WTC11 (cell line): Measurements from ENCODE around the gene FGFRL1. TPM values are rescaled to one million over a fixed set of nuclear protein-coding genes. Genes with fewer than 3 reads are reported as not detected.

Experiments
- ATAC-seq: fragments of 200-7000 bp; cut with Tn5 transposase; 2 replicates; pipeline ENCODE4 v1.10.0; 2021; ENCODE audit warnings: mild to moderate bottlenecking, moderate library complexity
- CTCF ChIA-PET: fragments of 300-600 bp; sonication (Branson Sonifier 250); formaldehyde crosslinking; loops from one replicate; lab custom pipeline; 2021; ENCODE audit warnings: antibody characterized with exemption; lab: Charles Lee
- POLR2A ChIA-PET: fragments of 350-600 bp; sonication (Branson Sonifier 250); formaldehyde crosslinking; loops from one replicate; lab custom pipeline; 2021; ENCODE audit warnings: antibody characterized with exemption; lab: Charles Lee
- DNase-seq: peaks from one replicate; pipeline ENCODE4 v3.0.0; 2021; ENCODE audit warnings: low spot score
- H3K27ac Mint-ChIP-seq: 2 replicates; pipeline ENCODE4 v1.8.0; 2021; ENCODE audit warnings: mixed read lengths
- H3K27me3 Mint-ChIP-seq: 2 replicates; pipeline ENCODE4 v1.8.0; 2021; ENCODE audit warnings: low read depth, mild to moderate bottlenecking, moderate library complexity, mixed read lengths
- H3K36me3 Mint-ChIP-seq: 2 replicates; pipeline ENCODE4 v1.8.0; 2021; ENCODE audit warnings: mixed read lengths
- H3K4me1 Mint-ChIP-seq: 2 replicates; pipeline ENCODE4 v1.8.0; 2022; ENCODE audit warnings: mixed read lengths
- H3K4me3 Mint-ChIP-seq: 2 replicates; pipeline ENCODE4 v1.8.0; 2021; ENCODE audit warnings: mild to moderate bottlenecking, moderate library complexity, mixed read lengths
- H3K9me3 Mint-ChIP-seq: 2 replicates; pipeline ENCODE4 v1.8.0; 2021; ENCODE audit warnings: mixed read lengths
- ATF1 ChIP-seq: sonication (generic); formaldehyde crosslinking; IDR thresholded peaks from 2 replicates; pipeline ENCODE4 v1.8.1; 2023; ENCODE audit warnings: mild to moderate bottlenecking, moderate library complexity, missing genetic modification reagents
- HMGA2 ChIP-seq: fragments of 250-450 bp; sonication (Bioruptor Pico); IDR thresholded peaks from 2 replicates; pipeline ENCODE4 v1.4.0; 2021; ENCODE audit warnings: mild to moderate bottlenecking, moderate library complexity
- KAT7 ChIP-seq: sonication (generic); formaldehyde crosslinking; IDR thresholded peaks from 2 replicates; pipeline ENCODE4 v1.8.1; 2023; ENCODE audit warnings: missing genetic modification reagents, mild to moderate bottlenecking, borderline replicate concordance
- MYBL2 ChIP-seq: sonication (generic); formaldehyde crosslinking; IDR thresholded peaks from 2 replicates; pipeline ENCODE4 v1.8.1; 2023; ENCODE audit warnings: mild to moderate bottlenecking, moderate library complexity, missing genetic modification reagents
- NR2C2 ChIP-seq: sonication (generic); formaldehyde crosslinking; IDR thresholded peaks from 2 replicates; pipeline ENCODE4 v1.8.0; 2022; ENCODE audit warnings: mild to moderate bottlenecking, missing genetic modification reagents
- RORB ChIP-seq: fragments of 250-450 bp; sonication (Bioruptor Pico); IDR thresholded peaks from 2 replicates; pipeline ENCODE4 v1.9.0; 2021; ENCODE audit warnings: mild to moderate bottlenecking
- TEAD4 ChIP-seq: sonication (generic); formaldehyde crosslinking; IDR thresholded peaks from 2 replicates; pipeline ENCODE4 v1.8.0; 2022; ENCODE audit warnings: mild to moderate bottlenecking, missing genetic modification reagents
- TP53 ChIP-seq: sonication (generic); formaldehyde crosslinking; IDR thresholded peaks from 2 replicates; pipeline ENCODE4 v1.8.1; 2023; ENCODE audit warnings: mild to moderate bottlenecking, missing genetic modification reagents
- total RNA-seq: library from RNA; stranded (reverse); gene quantifications from 3 replicates; pipeline ENCODE4 v1.2.3, GENCODE V29; 2021
- TF ChIP-seq, protein P1 (sequence below): sonication (generic); formaldehyde crosslinking; IDR thresholded peaks from 2 replicates; pipeline ENCODE4 v1.8.0; 2023; ENCODE audit warnings: missing genetic modification reagents, mild to moderate bottlenecking, borderline replicate concordance
- TF ChIP-seq, protein P2 (sequence below): sonication (generic); formaldehyde crosslinking; IDR thresholded peaks from 2 replicates; pipeline ENCODE4 v1.8.0; 2022; ENCODE audit warnings: mild to moderate bottlenecking, missing genetic modification reagents
- TF ChIP-seq, protein P3 (sequence below): sonication (generic); formaldehyde crosslinking; IDR thresholded peaks from 2 replicates; pipeline ENCODE4 v1.8.1; 2022; ENCODE audit warnings: low read depth, mild to moderate bottlenecking, moderate library complexity, missing genetic modification reagents, borderline replicate concordance
- TF ChIP-seq, protein P4 (sequence below): fragments of 250-450 bp; sonication (Bioruptor Pico); IDR thresholded peaks from 2 replicates; pipeline ENCODE4 v1.9.0; 2021; ENCODE audit warnings: mild to moderate bottlenecking
- TF ChIP-seq, protein P5 (sequence below): sonication (generic); formaldehyde crosslinking; IDR thresholded peaks from 2 replicates; pipeline ENCODE4 v1.8.1; 2022; ENCODE audit warnings: missing genetic modification reagents, borderline replicate concordance
- TF ChIP-seq, protein P6 (sequence below): fragments of 250-450 bp; sonication (Bioruptor Pico); IDR thresholded peaks from 2 replicates; pipeline ENCODE4 v1.9.0; 2021; ENCODE audit warnings: moderate library complexity, mild to moderate bottlenecking, inconsistent platforms, borderline replicate concordance

Gene FGFRL1
- total RNA-seq, 1 experiment from 2014 or later = 25.9 TPM

DNA sequence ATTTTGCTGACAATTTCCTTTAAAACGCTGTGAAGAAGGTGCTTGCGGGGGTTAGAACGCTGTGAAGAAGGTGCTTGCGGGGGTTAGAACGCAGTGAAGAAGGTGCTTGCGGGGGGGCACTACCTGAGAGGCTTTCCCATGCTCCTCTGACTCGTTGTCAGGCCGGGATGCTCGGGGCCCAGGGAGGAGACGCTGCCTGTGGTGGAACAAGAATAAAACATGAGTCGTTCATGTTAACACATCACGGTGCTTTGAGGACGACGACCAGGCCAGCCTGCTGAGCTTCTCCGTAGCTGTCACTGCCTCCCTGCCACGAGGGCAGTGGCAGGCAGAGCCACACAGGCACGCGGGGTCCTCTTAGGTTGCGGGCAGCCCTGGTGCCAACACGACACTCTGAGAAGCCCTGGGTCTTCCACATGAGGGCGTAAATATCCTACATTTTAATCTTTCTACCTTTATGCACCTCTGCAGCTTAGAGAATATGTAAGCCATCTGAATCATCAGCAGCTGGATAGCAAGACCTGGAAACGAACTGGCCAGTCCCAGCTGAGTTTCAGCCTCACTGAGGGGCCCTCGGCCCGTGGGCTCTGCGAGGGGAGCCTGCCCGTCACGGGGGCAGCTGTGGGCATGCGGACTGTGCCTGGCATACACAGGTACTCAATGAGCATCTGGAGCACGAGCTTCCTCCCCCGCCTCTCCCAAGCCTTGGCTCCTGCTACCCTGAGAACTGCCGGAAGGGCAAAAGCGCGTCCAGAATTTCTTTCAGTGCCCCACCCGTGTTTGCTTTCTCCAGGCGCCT, 47.0 kb downstream of the FGFRL1 start:
- no peak for DNase-seq
- ATAC-seq = no peak
- ChIA-PET POLR2A (no interaction called here), CTCF (interaction anchor here (0.6 to 1.6 kb wide), 2 partner anchors 14 to 246 kb away, joined by 3 read pairs; no protein-coding TSS in a partner anchor)
- Mint-ChIP-seq H3K9me3 (no peaks in the 10 kb centered on the region), H3K4me1 (peaks cover 8% of the 10 kb centered on the region; the same call in 1 of the 2 replicates), H3K27me3 (peaks cover 15% of the 10 kb centered on the region), H3K36me3 (no peaks in the 10 kb centered on the region), H3K4me3 (no peak overlapping the region), H3K27ac (no peak overlapping the region)
- no peak for TF ChIP-seq MYBL2
- no peak for TF ChIP-seq ATF1 (CRISPR knock-in tag)
- TF ChIP-seq NR2C2 (CRISPR knock-in tag) = no peak

DNA sequence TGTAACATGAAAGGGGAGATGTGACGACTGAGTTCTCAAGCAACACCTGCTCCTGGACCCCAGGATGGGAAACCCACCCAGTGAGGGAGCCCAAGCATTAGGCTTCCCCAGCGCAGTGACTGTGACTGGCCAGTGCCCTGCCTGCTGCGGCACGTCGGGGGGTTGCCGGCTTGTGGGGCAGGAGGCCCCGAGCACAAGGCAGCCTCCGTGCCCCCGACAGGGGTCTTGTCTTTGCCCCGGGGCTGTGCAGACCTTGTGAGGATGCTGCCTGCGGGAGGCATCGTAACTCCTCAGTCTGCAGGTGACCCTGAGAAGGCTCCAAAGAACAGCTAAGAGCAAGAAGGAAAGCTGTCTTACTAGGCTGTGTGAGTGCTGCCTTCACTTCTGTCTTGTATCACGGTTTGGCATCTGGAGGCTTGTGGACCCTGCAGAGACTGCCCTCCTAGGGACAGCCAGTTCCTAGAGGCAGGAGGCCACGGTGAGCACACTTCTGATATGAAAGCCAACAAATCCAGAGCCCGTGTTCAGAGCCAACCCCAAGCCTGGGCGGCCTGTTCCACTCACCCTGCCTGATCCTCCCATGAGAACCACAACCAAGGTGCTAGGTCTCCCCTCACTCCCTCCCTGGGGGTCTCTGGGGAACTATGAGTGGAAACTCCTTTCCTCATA, 47.7 kb downstream of the FGFRL1 start:
- Mint-ChIP-seq H3K36me3 (no peaks in the 10 kb centered on the region), H3K27ac (no peak overlapping the region), H3K4me3 (no peak overlapping the region), H3K9me3 (no peaks in the 10 kb centered on the region), H3K4me1 (peaks cover 8% of the 10 kb centered on the region; the same call in 1 of the 2 replicates), H3K27me3 (peaks cover 15% of the 10 kb centered on the region)
- ChIA-PET CTCF (interaction anchor here (1.6 kb wide), 1 partner anchor 13 kb away, joined by 3 read pairs; no protein-coding TSS in a partner anchor), POLR2A (no interaction called here)
- TF ChIP-seq, protein P1, sequence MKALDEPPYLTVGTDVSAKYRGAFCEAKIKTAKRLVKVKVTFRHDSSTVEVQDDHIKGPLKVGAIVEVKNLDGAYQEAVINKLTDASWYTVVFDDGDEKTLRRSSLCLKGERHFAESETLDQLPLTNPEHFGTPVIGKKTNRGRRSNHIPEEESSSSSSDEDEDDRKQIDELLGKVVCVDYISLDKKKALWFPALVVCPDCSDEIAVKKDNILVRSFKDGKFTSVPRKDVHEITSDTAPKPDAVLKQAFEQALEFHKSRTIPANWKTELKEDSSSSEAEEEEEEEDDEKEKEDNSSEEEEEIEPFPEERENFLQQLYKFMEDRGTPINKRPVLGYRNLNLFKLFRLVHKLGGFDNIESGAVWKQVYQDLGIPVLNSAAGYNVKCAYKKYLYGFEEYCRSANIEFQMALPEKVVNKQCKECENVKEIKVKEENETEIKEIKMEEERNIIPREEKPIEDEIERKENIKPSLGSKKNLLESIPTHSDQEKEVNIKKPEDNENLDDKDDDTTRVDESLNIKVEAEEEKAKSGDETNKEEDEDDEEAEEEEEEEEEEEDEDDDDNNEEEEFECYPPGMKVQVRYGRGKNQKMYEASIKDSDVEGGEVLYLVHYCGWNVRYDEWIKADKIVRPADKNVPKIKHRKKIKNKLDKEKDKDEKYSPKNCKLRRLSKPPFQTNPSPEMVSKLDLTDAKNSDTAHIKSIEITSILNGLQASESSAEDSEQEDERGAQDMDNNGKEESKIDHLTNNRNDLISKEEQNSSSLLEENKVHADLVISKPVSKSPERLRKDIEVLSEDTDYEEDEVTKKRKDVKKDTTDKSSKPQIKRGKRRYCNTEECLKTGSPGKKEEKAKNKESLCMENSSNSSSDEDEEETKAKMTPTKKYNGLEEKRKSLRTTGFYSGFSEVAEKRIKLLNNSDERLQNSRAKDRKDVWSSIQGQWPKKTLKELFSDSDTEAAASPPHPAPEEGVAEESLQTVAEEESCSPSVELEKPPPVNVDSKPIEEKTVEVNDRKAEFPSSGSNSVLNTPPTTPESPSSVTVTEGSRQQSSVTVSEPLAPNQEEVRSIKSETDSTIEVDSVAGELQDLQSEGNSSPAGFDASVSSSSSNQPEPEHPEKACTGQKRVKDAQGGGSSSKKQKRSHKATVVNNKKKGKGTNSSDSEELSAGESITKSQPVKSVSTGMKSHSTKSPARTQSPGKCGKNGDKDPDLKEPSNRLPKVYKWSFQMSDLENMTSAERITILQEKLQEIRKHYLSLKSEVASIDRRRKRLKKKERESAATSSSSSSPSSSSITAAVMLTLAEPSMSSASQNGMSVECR (CRISPR knock-in tag) = no peak
- TF ChIP-seq RORB (no peak), TEAD4 (no peak), TP53 (CRISPR knock-in tag) (no peak), HMGA2 (no peak), KAT7 (CRISPR knock-in tag) (no peak)
- TF ChIP-seq, protein P2, sequence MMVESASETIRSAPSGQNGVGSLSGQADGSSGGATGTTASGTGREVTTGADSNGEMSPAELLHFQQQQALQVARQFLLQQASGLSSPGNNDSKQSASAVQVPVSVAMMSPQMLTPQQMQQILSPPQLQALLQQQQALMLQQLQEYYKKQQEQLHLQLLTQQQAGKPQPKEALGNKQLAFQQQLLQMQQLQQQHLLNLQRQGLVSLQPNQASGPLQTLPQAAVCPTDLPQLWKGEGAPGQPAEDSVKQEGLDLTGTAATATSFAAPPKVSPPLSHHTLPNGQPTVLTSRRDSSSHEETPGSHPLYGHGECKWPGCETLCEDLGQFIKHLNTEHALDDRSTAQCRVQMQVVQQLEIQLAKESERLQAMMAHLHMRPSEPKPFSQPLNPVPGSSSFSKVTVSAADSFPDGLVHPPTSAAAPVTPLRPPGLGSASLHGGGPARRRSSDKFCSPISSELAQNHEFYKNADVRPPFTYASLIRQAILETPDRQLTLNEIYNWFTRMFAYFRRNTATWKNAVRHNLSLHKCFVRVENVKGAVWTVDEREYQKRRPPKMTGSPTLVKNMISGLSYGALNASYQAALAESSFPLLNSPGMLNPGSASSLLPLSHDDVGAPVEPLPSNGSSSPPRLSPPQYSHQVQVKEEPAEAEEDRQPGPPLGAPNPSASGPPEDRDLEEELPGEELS = no peak
- TF ChIP-seq, protein P3, sequence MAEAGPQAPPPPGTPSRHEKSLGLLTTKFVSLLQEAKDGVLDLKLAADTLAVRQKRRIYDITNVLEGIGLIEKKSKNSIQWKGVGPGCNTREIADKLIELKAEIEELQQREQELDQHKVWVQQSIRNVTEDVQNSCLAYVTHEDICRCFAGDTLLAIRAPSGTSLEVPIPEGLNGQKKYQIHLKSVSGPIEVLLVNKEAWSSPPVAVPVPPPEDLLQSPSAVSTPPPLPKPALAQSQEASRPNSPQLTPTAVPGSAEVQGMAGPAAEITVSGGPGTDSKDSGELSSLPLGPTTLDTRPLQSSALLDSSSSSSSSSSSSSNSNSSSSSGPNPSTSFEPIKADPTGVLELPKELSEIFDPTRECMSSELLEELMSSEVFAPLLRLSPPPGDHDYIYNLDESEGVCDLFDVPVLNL (CRISPR knock-in tag) = no peak
- TF ChIP-seq, protein P4, sequence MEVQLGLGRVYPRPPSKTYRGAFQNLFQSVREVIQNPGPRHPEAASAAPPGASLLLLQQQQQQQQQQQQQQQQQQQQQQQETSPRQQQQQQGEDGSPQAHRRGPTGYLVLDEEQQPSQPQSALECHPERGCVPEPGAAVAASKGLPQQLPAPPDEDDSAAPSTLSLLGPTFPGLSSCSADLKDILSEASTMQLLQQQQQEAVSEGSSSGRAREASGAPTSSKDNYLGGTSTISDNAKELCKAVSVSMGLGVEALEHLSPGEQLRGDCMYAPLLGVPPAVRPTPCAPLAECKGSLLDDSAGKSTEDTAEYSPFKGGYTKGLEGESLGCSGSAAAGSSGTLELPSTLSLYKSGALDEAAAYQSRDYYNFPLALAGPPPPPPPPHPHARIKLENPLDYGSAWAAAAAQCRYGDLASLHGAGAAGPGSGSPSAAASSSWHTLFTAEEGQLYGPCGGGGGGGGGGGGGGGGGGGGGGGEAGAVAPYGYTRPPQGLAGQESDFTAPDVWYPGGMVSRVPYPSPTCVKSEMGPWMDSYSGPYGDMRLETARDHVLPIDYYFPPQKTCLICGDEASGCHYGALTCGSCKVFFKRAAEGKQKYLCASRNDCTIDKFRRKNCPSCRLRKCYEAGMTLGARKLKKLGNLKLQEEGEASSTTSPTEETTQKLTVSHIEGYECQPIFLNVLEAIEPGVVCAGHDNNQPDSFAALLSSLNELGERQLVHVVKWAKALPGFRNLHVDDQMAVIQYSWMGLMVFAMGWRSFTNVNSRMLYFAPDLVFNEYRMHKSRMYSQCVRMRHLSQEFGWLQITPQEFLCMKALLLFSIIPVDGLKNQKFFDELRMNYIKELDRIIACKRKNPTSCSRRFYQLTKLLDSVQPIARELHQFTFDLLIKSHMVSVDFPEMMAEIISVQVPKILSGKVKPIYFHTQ (CRISPR knock-in tag) = no peak
- TF ChIP-seq, protein P5, sequence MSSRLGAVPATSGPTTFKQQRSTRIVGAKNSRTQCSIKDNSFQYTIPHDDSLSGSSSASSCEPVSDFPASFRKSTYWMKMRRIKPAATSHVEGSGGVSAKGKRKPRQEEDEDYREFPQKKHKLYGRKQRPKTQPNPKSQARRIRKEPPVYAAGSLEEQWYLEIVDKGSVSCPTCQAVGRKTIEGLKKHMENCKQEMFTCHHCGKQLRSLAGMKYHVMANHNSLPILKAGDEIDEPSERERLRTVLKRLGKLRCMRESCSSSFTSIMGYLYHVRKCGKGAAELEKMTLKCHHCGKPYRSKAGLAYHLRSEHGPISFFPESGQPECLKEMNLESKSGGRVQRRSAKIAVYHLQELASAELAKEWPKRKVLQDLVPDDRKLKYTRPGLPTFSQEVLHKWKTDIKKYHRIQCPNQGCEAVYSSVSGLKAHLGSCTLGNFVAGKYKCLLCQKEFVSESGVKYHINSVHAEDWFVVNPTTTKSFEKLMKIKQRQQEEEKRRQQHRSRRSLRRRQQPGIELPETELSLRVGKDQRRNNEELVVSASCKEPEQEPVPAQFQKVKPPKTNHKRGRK (CRISPR knock-in tag) = no peak
- TF ChIP-seq, protein P6, sequence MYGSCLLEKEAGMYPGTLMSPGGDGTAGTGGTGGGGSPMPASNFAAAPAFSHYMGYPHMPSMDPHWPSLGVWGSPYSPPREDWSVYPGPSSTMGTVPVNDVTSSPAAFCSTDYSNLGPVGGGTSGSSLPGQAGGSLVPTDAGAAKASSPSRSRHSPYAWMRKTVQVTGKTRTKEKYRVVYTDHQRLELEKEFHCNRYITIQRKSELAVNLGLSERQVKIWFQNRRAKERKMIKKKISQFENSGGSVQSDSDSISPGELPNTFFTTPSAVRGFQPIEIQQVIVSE (CRISPR knock-in tag) = no peak
- DNase-seq (no peak), ATAC-seq (no peak)
